ENCODE data around the gene FARS2.

GRCh38 chr6:5749016-5749650, 487.8 kb downstream of the FARS2 start:
- TF ChIP-seq CTCF (conservative IDR thresholded peaks at IDR 0.05) (no peak), ZFX (IDR thresholded peaks at IDR 0.05) (no peak)
